GM21737 (cell line): ENCODE results near the gene RFX4.
A peak's percentile ranks its signal among the peaks of the same experiment; 100 is the strongest.
"Not testable (repeated sequence)": the region's sequence is repeated elsewhere in the genome, so short reads cannot be mapped to it uniquely, and the experiment has no call there.

ENCODE experiments used
- ATAC-seq: cut with Tn5 transposase; IDR thresholded peaks from one replicate; pipeline ENCODE4 v1.9.1; 2021; ENCODE audit warnings: mild to moderate bottlenecking, moderate library complexity; ENCODE audit not compliant: unreplicated experiment

RFX4 gene

DNA sequence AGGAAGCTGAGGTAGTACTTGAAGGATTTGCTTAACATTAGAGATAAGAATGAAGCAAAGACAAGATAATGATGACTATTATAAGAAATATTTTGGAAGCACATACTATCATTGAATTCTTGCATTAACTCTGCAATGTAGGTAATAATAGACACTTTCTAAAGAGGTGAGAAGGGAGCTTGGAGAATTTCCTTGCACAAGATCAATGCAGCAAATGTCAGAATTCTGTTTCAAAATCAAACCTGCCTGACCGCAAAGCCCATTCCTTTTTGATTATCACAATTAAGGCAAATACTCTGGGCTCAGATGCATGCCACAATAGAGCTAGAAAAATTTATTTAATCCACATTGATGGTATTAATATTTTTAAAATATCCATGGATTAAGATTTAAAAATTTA lies 141.3 kb downstream of the RFX4 start:
- ATAC-seq = no peak

DNA sequence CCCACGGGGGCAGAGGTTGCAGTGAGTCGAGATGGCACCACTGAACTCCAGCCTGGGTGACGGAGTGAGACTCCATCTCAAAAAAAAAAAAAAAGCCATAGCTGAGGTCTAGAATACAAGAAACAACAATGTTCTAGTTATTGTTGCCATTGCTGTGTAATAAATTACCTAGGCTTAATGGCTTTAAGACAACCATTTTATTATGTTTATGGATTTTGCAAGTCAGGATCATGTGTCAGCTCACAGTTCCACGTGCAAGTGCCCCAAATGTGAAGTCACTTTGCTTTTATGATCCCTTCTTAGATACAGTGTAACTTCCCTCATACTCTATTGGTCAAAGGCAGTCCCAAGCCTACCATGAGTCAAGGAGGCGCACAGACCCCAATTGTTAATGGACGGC lies 142.1 kb downstream of the RFX4 start:
- no peak for ATAC-seq

DNA sequence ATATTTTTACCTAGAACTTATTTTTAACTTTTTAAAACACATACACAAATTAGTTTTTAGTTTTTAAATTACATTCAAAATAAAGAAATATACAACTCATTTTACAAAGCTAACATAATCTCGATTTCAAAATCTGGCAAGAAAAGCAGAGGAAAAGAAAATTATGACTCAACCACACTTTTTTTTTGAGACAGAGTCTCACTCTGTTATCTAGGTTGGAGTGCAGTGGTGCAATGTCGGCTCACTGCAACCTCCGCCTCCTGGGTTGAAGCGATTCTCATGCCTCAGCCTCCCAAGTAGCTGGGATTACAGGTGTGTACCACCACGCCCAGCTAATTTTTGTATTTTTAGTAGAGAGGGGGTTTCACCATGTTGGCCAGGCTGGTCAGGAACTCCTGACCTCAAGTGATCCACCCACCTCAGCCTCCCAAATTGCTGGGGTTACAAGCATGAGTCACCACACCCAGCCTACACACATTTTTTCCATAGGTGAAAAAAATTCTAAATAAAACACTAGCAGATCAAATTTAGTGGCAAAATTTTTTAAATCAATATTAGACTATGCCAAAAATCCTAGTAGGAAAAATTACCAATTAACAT lies 143.9 kb downstream of the RFX4 start:
- not testable (repeated sequence) for ATAC-seq

DNA sequence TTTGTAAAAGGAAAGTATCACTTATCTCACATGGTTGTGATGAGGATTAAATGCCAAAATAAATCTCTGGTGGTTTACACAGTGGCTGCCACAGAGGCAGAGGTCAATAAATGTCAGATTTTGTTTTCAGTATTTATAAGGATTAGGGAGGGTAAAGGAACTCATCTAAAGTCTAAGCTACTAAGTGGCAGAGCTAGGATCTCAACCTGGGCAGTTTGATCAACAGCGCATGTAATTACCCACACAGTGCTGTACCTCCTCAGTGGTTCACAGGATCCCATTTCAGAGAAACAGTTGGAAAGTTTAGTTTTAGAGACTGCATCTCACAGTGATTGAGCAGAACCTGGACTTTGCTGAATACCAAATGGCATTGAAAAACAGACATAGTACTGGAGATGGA lies 146.8 kb downstream of the RFX4 start:
- ATAC-seq = no peak

DNA sequence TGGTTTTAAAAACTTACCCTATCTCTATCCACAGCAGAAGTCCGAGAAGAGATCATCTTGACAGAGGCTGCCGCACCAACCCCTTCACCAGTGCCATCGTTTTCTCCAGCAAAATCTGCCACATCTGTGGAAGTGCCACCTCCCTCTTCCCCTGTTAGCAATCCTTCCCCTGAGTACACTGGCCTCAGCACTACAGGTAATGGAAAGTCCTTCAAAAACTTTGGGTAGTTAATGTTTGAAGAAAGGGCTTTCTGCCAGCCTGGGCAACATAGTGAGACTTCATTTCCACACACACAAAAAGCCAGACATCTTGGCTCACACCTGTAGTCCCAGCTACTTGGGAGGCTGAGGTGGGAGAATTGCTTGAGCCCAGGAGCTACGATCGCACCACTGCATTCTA lies 150.1 kb downstream of the RFX4 start:
- ATAC-seq = no peak

DNA sequence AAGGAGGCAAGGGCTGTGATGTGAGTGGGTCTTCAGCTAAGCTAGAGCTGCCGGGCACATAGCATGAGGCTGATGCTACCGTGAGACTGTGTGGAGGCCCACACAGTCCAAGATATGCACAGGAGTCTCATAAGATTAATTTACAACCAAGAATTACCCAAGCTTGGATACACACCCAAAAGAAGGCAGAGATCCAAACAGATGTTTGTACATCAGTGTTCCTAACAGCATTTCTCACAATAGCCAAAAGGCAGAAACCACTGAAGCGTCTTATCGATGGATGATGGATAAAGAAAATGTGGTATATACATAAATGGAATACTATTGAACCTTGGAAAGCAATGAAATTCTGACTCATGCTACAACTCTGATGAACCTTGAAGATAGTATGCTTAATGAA lies 150.9 kb downstream of the RFX4 start:
- ATAC-seq = no peak

DNA sequence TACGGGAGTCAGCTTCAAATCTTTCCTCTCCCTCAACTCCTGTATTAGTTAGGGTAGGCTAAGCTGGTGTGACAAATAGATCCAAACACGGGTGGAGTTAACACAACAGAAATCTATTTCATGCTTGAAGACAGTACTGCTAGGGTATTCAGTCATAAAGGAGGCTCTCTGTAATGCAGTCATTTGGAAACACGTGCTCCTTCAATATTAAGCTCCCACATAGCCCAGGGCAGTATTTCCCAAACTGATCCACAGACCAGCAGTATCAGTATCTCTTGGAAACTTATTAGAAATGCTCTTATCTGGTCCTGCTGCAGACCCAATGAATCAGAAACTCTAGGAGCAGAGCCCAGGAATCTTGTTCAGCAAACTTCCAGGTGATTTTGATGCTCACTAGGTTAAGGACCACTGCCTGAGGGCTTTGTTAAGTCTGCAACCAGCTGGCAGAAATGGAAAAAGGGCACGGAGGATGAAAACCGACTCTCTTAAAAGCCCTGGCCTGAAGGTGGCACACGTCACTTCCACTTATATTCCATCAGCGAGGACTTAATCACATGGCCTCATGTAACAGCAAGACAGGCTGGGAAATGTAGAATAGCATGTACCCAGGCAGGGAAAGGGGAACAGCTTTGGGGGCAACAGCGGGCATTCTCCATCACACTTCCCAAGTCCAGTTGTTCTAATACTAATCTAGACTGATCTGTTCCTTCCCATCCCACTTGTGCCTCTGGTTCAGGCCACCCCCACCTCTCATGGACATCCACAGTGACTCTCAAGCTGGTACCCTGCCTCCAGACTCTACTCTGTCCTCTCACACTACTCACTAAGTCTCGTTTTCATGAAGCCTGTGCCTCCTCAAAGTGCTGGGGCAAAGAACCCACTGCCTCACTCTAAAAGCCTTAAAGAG lies 153.5 kb downstream of the RFX4 start:
- no peak for ATAC-seq

DNA sequence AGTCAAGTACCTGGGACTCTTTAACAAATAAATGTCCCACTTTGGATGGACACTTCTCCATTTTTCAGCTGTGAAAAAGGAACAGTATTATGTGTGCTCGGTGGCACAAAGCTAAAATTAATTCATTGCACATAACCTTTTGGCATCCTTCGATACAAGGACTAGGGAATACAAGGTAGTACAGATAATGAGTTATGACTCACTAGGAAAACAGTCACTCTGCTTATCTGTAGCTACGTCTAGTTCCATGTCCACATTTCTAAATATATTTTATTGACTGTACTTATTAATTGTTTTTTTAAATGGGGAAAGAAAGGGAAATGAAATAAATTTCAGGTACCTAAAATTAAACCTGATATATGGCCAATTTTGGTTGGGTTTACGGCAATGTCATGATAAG lies 156.5 kb downstream of the RFX4 start:
- no peak for ATAC-seq

DNA sequence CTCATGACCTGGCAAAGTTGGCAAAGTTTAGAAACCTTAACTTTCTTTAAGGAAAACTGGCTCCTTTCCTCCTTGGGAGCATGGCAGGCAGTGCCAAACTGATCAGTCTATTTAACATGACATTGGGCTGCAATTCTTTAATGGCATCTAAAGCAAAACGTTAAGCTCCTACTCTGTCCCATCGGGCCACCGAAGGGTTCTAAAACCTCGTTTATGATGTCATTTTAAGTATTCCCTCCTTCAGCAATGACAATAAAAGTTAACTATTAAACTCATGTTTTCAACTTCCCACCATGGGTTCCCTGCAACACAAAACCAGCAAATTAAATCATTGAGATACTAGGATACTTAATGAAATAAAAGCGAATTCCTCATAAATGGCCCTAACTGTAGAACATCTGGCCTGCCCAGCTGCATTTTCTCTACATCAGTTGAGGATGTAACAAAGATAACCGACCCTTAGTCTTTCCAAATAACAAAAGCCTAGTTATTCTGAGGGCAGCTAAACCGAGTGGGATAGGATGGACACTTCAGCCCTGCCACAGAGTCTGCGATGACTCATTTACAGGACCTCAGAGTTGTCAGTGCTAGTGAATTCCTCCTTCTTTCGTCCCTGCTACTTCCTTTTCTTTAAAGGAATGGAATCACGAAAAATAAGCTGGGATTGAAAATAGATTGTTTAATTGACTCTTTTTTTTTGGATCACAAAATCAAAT lies 157.2 kb downstream of the RFX4 start:
- ATAC-seq = no peak

DNA sequence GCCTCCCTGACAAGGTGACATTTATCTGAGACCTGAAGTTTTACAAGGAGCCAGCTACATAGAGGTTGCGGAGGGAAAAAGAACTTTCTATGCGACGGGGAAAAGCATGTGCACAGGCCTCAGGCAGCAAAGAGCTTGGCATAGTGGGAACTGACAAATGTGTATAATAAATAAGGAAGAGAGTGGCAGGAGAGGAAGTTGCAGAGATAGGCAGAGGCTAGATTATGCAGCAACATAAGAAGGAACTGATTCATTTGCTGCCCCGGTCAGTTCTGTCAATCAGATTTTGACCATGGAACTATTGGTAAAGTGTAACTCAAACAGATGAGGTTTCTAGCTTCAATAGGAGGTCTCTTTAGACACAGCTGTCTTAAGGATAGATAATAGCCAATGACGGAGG lies 158.0 kb downstream of the RFX4 start:
- ATAC-seq = no peak

DNA sequence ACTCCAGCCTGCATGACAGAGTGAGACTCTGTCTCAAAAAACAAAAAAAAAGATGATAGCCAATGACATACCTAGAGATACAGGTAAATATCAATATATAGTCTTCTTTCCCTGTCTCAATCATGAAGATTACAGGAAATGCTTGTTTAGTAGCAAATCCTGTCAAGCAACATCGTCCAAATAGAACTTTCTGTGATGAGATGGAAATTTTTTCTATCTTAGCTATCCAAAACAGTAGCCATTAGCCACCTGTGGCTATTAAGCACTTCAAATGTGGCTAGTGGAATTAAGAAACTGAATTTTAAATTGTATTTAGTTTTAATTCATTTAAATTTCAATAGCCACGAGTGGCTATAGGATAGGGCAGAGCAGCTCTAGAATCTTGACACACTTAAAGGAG lies 158.4 kb downstream of the RFX4 start:
- ATAC-seq = no peak

DNA sequence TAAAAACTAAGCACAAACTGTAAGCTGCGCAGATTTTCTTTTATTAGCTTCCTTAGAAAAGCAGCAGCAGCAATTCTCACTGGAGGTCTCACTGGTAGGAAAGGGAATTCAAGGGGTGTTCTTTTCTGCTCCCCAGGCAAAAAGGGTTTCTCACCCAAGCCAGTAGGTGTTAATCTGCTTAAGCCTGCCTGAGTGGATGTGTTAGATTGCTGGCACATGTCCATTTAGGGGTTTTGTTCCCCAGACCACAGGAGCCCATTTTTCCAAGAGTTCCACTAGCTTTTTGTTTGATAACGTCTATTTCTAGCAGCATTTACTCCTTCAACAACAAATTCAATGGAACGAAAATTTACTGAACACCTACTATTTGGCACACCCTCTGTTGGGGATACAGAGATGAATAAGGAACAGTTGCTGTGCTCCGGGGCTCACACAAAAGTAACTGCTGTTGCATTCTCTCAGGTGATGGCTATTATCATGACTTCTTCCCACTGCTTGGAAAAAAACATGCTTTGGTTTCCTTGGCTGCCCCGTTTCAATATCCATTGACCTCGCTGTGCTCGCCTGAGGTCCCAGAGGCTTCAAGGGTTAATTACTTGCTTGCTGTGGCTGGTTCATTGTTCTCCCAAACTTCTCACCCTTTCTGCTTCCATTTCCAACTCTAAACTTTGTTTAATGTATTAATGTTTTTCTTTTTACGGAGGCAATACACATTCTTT lies 160.6 kb downstream of the RFX4 start:
- ATAC-seq = no peak

DNA sequence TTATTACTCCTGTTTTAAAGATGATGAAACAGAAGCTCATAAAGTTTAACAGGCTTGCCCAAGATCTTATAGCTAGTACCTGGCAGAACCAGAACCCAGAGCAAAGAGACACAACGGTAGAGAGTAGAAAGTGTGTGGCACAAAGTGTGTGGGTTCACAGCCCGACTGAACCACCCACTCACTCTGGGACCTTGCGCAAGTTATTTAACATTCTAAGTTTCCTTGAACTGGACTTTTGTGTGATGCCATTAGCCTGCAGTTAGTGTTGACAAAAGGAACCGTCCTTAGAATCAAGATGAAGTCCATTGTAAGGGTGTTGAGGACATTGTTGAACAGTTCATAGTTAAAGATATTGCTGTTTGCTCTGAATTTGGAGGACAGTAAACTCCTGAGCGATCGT lies 161.8 kb downstream of the RFX4 start:
- no peak for ATAC-seq

DNA sequence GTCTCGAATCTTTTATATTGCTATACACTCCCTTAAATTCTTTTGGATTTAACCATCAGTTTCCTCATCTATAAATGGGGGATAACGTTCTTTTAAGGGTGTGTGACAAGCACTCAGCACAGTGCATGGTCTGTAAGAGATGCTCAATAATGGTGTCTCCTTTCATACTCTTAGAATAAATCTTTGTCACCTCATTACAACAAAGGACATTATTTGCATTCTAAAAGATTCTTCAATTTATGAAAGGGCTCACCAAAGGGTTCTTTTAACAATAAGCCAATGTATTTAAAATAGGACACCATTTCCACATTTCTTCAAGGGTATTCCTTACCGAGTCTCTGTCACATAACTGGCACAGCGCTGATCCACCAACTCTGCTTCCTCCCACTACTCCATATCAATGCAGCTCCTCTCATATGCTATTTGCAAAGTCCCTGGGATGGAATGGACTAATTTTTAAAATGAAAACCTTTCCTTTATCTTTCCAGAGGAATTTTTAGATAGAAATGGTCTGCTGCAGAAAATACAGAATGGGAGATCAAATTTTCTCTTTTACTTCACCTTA lies 162.5 kb downstream of the RFX4 start:
- ATAC-seq = no peak

DNA sequence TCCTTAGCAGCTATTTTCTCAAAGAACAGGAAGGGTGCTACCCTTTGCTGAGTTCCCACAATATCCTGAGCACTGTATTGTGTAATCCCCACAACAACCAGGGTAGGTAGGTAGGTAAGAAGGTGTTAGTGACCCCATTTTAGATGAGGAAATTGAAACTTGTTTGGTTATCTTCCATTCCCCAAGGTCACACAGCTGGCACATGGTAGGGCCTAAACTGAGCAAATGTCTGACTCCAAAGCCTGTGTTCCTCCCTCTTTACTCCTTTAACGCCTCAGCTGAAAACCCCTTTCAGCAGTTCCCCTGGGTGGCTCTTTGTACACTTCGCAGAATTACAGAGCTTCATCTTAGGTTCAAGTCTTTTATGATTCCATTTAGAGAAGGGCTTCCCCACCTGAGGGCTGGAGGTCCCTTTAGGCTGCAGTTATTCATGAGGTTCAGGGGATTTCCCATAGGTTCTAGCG lies 165.2 kb downstream of the RFX4 start:
- ATAC-seq = no peak

DNA sequence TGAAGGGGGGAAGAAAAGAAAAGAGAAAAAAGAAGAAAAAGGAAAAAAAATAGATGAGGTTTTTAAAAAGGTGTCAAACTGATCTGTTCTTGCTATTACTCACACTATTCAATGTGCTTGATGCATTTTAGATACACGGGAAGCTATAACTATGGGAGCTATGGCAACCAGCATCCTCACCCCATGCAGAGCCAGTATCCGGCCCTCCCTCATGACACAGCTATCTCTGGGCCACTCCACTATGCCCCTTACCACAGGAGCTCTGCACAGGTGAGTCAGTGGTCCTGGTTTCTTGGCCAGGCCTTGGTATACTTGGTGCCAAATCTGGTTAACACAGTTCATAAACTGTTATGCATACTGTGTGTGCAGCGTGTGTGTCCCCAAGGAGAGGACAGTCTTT lies 167.7 kb downstream of the RFX4 start:
- ATAC-seq = no peak

DNA sequence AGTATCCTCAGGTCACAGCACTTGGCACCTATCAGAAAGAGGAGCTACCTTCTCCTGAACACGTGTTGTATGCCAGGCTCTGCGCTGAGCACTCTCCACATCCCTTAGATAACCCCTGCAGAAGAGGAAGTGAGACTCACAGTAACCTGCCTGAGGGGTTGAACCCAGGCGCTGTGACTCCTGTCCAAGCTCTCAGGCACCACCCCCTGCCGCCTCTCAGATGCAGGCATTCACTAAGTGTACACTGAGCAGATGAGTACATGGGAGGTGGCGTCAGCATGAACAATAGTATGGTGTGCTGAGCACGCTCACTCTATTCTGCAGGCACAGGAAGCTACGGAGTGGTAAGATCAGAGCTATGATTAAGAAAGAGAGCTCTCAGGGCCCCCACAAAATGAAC lies 170.7 kb downstream of the RFX4 start:
- peak; percentile 98 for ATAC-seq

DNA sequence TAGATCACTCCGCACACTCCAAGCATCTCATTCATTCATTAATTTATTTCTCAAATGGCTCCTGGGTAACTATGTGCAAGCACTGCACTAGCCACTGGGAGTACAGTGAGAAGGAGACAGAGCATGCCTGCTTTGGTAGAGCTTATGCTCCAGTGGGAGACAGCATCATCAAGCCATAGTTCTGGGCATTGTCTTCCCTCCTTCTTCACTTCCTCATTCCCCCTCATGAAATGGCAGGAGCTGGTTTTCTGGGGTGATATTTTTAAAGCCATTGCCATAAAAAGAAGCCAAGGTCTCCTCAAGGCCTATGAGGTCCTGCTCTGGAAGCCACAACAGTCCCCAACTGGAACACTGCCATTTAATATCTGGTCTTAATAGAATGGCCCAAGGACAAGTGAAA lies 171.5 kb downstream of the RFX4 start:
- ATAC-seq = no peak

DNA sequence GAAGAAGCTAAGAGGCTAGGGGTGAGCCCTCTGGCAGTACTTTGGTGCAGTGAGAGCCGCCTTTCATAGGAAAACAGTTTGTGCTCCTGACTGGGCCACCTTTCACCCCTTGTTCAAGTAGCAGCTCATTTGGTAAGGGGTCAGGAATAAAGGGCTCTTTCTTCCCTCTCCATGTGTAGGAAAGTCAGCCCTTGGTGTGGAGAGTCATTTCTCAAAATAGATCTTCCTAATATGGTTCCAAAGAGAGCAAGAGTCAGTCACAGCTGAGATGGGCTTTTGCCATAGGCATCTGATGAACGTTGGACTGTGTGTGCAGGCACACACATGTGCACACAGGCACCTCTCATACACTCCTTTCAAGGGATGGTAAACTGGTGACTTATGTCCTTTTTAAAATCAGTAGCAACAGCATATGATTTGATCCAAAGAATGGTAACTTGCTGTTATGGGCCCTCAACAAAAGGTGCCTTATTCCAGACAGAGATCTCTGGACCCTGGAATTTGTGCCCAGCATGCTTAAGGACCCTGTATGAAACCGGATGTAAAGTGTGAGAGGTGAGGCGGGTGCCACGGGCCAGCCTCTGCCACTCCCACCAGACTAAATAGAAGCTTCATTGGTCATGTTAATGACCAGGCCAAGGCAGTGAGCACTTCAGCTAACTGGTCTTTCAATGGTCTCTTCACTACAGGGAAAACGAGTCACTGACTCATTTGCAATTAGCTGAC lies 175.0 kb downstream of the RFX4 start:
- ATAC-seq = no peak
